HEK293T (cell line): ENCODE measurements around the gene IKZF4.

Experiments
- BHLHE40 ChIP-seq: fragments of 450-650 bp; IDR thresholded peaks from 2 replicates; pipeline ENCODE4 v1.6.1; 2016; ENCODE audit warnings: mild to moderate bottlenecking, moderate library complexity, borderline replicate concordance
- ELF4 ChIP-seq: fragments of 450-650 bp; IDR thresholded peaks from 2 replicates; pipeline ENCODE4 v1.6.1; 2017; ENCODE audit warnings: antibody characterized with exemption
- FOXK2 ChIP-seq: fragments of 450-650 bp; IDR thresholded peaks from 2 replicates; pipeline ENCODE4 v1.6.1; 2016; ENCODE audit warnings: mild to moderate bottlenecking
- FOXM1 ChIP-seq: fragments of 450-650 bp; IDR thresholded peaks from 2 replicates; pipeline ENCODE4 v1.6.1; 2017; ENCODE audit warnings: mild to moderate bottlenecking, borderline replicate concordance
- NFRKB ChIP-seq: fragments of 450-650 bp; IDR thresholded peaks from 2 replicates; pipeline ENCODE4 v1.6.1; 2016; ENCODE audit warnings: mild to moderate bottlenecking, moderate library complexity
- PKNOX1 ChIP-seq: fragments of 450-650 bp; IDR thresholded peaks from 2 replicates; pipeline ENCODE4 v1.6.1; 2016
- SP1 ChIP-seq: fragments of 450-650 bp; IDR thresholded peaks from 2 replicates; pipeline ENCODE4 v1.6.1; 2017
- SUZ12 ChIP-seq: fragments of 450-650 bp; IDR thresholded peaks from 2 replicates; pipeline ENCODE4 v1.6.1; 2016; ENCODE audit warnings: mild to moderate bottlenecking
- TARDBP ChIP-seq: fragments of 450-650 bp; IDR thresholded peaks from 2 replicates; pipeline ENCODE4 v1.6.1; 2016
- ZNF384 ChIP-seq: fragments of 450-650 bp; IDR thresholded peaks from 2 replicates; pipeline ENCODE4 v1.6.1; 2016

- TF ChIP-seq FOXM1 (no peak), ELF4 (no peak), FOXK2 (no peak), TARDBP (no peak), PKNOX1 (no peak), ZNF384 (no peak), SUZ12 (no peak), NFRKB (no peak), SP1 (no peak), BHLHE40 (no peak)
These were observed 7.4 kb upstream of the IKZF4 start for GRCh38 chr12:56013482-56013881.
